ENCODE results near the gene DCANP1.

DNA sequence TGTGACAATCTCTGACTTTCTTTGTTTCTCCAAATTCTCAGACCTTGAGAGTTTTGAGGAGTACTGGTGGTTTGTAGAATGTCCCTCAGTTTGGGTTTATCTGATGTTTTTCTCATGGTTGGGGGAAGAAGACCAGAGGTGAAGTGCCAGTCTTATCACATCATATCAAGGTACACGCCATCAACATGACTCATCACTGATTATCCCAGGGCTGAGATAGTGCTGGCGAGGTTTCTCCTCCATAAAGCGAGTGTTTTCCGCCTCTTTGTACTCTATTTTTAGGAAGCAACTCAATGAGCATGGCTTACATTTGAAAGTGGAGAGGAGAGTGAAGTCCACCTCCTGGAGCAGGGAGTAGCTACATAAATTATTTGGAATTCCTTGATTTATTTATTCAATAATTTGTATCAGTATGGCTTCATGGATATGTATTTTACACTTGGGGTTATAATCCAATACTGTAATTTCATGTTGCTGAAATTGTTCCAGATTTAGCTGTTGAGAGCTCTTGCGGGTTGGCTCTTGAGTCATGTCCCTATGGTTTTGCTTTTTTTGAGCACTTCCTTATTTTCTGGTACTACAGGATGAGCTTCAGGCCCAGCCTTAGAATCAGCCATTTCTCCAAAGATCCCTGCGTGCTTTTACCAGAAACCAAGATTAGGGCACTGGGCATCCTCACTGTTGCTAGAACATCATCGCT, 23.9 kb downstream of the DCANP1 start:
- TF ChIP-seq CEBPB (IDR thresholded peaks at IDR 0.05; ENCODE audit: borderline replicate concordance in 1 of 2, low read depth in 2 of 2, low read length in 2 of 2), result no peak
- TF ChIP-seq POLR2A (IDR thresholded peaks at IDR 0.05; ENCODE audit: low read depth, low read length), result no peak
- TF ChIP-seq, protein P1, sequence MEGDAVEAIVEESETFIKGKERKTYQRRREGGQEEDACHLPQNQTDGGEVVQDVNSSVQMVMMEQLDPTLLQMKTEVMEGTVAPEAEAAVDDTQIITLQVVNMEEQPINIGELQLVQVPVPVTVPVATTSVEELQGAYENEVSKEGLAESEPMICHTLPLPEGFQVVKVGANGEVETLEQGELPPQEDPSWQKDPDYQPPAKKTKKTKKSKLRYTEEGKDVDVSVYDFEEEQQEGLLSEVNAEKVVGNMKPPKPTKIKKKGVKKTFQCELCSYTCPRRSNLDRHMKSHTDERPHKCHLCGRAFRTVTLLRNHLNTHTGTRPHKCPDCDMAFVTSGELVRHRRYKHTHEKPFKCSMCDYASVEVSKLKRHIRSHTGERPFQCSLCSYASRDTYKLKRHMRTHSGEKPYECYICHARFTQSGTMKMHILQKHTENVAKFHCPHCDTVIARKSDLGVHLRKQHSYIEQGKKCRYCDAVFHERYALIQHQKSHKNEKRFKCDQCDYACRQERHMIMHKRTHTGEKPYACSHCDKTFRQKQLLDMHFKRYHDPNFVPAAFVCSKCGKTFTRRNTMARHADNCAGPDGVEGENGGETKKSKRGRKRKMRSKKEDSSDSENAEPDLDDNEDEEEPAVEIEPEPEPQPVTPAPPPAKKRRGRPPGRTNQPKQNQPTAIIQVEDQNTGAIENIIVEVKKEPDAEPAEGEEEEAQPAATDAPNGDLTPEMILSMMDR (IDR thresholded peaks at IDR 0.05 in 2 of 3, conservative IDR thresholded peaks at IDR 0.05 in 1 of 3; ENCODE audit: control insufficient read depth in 2 of 3, extremely low read depth in 1 of 3, insufficient read depth in 1 of 3, low read depth in 3 of 3, low read length in 3 of 3), result no peak
- TF ChIP-seq POLR2AphosphoS5 (IDR thresholded peaks at IDR 0.05; ENCODE audit: low read length), result no peak
- TF ChIP-seq SP1 (IDR thresholded peaks at IDR 0.05; ENCODE audit: low read depth, low read length), result no peak
- no peak for TF ChIP-seq FOXM1 (IDR thresholded peaks at IDR 0.05; ENCODE audit: low read depth, low read length)
- TF ChIP-seq, protein P2, sequence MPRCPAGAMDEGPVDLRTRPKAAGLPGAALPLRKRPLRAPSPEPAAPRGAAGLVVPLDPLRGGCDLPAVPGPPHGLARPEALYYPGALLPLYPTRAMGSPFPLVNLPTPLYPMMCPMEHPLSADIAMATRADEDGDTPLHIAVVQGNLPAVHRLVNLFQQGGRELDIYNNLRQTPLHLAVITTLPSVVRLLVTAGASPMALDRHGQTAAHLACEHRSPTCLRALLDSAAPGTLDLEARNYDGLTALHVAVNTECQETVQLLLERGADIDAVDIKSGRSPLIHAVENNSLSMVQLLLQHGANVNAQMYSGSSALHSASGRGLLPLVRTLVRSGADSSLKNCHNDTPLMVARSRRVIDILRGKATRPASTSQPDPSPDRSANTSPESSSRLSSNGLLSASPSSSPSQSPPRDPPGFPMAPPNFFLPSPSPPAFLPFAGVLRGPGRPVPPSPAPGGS (IDR thresholded peaks at IDR 0.05; ENCODE audit: borderline replicate concordance, insufficient read depth, low read depth, low read length, poor library complexity, severe bottlenecking), result no peak
- no peak for TF ChIP-seq RCOR1 (conservative IDR thresholded peaks at IDR 0.05; ENCODE audit: low read depth, low read length)
- TF ChIP-seq, protein P3, sequence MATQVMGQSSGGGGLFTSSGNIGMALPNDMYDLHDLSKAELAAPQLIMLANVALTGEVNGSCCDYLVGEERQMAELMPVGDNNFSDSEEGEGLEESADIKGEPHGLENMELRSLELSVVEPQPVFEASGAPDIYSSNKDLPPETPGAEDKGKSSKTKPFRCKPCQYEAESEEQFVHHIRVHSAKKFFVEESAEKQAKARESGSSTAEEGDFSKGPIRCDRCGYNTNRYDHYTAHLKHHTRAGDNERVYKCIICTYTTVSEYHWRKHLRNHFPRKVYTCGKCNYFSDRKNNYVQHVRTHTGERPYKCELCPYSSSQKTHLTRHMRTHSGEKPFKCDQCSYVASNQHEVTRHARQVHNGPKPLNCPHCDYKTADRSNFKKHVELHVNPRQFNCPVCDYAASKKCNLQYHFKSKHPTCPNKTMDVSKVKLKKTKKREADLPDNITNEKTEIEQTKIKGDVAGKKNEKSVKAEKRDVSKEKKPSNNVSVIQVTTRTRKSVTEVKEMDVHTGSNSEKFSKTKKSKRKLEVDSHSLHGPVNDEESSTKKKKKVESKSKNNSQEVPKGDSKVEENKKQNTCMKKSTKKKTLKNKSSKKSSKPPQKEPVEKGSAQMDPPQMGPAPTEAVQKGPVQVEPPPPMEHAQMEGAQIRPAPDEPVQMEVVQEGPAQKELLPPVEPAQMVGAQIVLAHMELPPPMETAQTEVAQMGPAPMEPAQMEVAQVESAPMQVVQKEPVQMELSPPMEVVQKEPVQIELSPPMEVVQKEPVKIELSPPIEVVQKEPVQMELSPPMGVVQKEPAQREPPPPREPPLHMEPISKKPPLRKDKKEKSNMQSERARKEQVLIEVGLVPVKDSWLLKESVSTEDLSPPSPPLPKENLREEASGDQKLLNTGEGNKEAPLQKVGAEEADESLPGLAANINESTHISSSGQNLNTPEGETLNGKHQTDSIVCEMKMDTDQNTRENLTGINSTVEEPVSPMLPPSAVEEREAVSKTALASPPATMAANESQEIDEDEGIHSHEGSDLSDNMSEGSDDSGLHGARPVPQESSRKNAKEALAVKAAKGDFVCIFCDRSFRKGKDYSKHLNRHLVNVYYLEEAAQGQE (IDR thresholded peaks at IDR 0.05; ENCODE audit: low read depth, low read length), result no peak
- TF ChIP-seq TAF1 (IDR thresholded peaks at IDR 0.05; ENCODE audit: borderline replicate concordance, low read depth, low read length), result no peak
- no peak for TF ChIP-seq YY1 (IDR thresholded peaks at IDR 0.05; ENCODE audit: low read depth, low read length)
- no peak for TF ChIP-seq BRCA1 (IDR thresholded peaks at IDR 0.05; ENCODE audit: low read depth, low read length)

Data from GM12878 (cell line).